H9 (cell line): ENCODE results near the gene LETM1. TPM values are rescaled to one million over a fixed set of nuclear protein-coding genes. Genes with fewer than 3 reads are reported as not detected.
A peak's percentile ranks its signal among the peaks of the same experiment; 100 is the strongest.

Experiments
- DNase-seq: peaks from one replicate; pipeline ENCODE4 v3.0.0-alpha.2; 2017
- H2AFZ ChIP-seq: one replicate; pipeline ENCODE4 v1.6.1; 2013; ENCODE audit warnings: mild to moderate bottlenecking, low read length, control low read depth, moderate library complexity
- H2AK5ac ChIP-seq: 2 replicates; pipeline ENCODE4 v1.6.1; 2013; ENCODE audit warnings: low read length, control low read depth, mixed read lengths; ENCODE audit not compliant: insufficient read length
- H2BK120ac ChIP-seq: one replicate; pipeline ENCODE4 v1.6.1; 2013; ENCODE audit warnings: low read depth, mild to moderate bottlenecking, low read length, control low read depth, inconsistent platforms; ENCODE audit not compliant: poor library complexity, severe bottlenecking
- H2BK12ac ChIP-seq: 2 replicates; pipeline ENCODE4 v1.6.1; 2013; ENCODE audit warnings: low read length, control low read depth, mixed read lengths, low read depth; ENCODE audit not compliant: insufficient read length
- H2BK15ac ChIP-seq: 2 replicates; pipeline ENCODE4 v1.6.1; 2013; ENCODE audit warnings: low read depth, low read length, control low read depth
- H2BK20ac ChIP-seq: one replicate; pipeline ENCODE4 v1.6.1; 2013; ENCODE audit warnings: low read depth, mild to moderate bottlenecking, low read length, control low read depth, inconsistent platforms; ENCODE audit not compliant: poor library complexity, severe bottlenecking
- H2BK5ac ChIP-seq: 2 replicates; pipeline ENCODE4 v1.6.1; 2013; ENCODE audit warnings: low read length, control low read depth, mixed read lengths; ENCODE audit not compliant: insufficient read length
- H3K14ac ChIP-seq: 2 replicates; pipeline ENCODE4 v1.6.1; 2013; ENCODE audit warnings: low read length, control low read depth; ENCODE audit not compliant: insufficient read depth
- H3K18ac ChIP-seq: 2 replicates; pipeline ENCODE4 v1.6.1; 2013; ENCODE audit warnings: low read depth, mild to moderate bottlenecking, mixed read lengths, low read length, control low read depth; ENCODE audit not compliant: insufficient read length
- H3K23ac ChIP-seq: 2 replicates; pipeline ENCODE4 v1.6.1; 2013; ENCODE audit warnings: low read length, control low read depth, mixed read lengths, low read depth; ENCODE audit not compliant: insufficient read length
- H3K23me2 ChIP-seq: 2 replicates; pipeline ENCODE4 v1.6.1; 2013; ENCODE audit warnings: low read depth, mild to moderate bottlenecking, mixed read lengths, low read length, control low read depth; ENCODE audit not compliant: insufficient read length, poor library complexity, severe bottlenecking
- H3K27ac ChIP-seq: 2 replicates; pipeline ENCODE4 v1.5.1; 2013; ENCODE audit warnings: low read length, control low read depth, mixed read lengths, low read depth; ENCODE audit not compliant: insufficient read length
- H3K27me3 ChIP-seq: 2 replicates; pipeline ENCODE4 v1.6.1; 2013; ENCODE audit warnings: low read length, control low read depth, inconsistent platforms; ENCODE audit not compliant: insufficient read depth
- H3K4ac ChIP-seq: 2 replicates; pipeline ENCODE4 v1.6.1; 2013; ENCODE audit warnings: low read depth, mild to moderate bottlenecking, control low read depth, inconsistent platforms, low read length, moderate library complexity
- H3K4me1 ChIP-seq: 2 replicates; pipeline ENCODE4 v1.6.1; 2013; ENCODE audit warnings: low read length, control low read depth, inconsistent platforms; ENCODE audit not compliant: insufficient read depth
- H3K4me2 ChIP-seq: 2 replicates; pipeline ENCODE4 v1.6.1; 2013; ENCODE audit warnings: low read length, control low read depth, mixed read lengths; ENCODE audit not compliant: insufficient read length, insufficient read depth
- H3K56ac ChIP-seq: 2 replicates; pipeline ENCODE4 v1.6.1; 2013; ENCODE audit warnings: low read depth, mild to moderate bottlenecking, mixed read lengths, low read length, control low read depth; ENCODE audit not compliant: insufficient read length
- H3K79me1 ChIP-seq: 2 replicates; pipeline ENCODE4 v1.6.1; 2013; ENCODE audit warnings: low read depth, mild to moderate bottlenecking, moderate library complexity, low read length, control low read depth, inconsistent platforms; ENCODE audit not compliant: insufficient read depth, poor library complexity, severe bottlenecking
- H3K79me2 ChIP-seq: 2 replicates; pipeline ENCODE4 v1.6.1; 2013; ENCODE audit warnings: low read length, control low read depth, inconsistent platforms; ENCODE audit not compliant: insufficient read depth
- H3K9ac ChIP-seq: 2 replicates; pipeline ENCODE4 v1.6.1; 2013; ENCODE audit warnings: low read length, control low read depth, mixed read lengths; ENCODE audit not compliant: insufficient read length; ENCODE audit errors: extremely low read depth
- H3K9me3 ChIP-seq: one replicate; pipeline ENCODE4 v1.6.1; 2013; ENCODE audit warnings: low read depth, low read length, inconsistent platforms; ENCODE audit not compliant: control insufficient read depth
- H3T11ph ChIP-seq: one replicate; pipeline ENCODE4 v1.6.1; 2013; ENCODE audit warnings: mild to moderate bottlenecking, low read length, control low read depth, inconsistent platforms
- H4K20me1 ChIP-seq: one replicate; pipeline ENCODE4 v1.6.1; 2013; ENCODE audit not compliant: control insufficient read depth, insufficient read length, insufficient read depth
- H4K5ac ChIP-seq: 2 replicates; pipeline ENCODE4 v1.6.1; 2013; ENCODE audit warnings: low read depth, mild to moderate bottlenecking, mixed read lengths, low read length, control low read depth; ENCODE audit not compliant: insufficient read length
- H4K8ac ChIP-seq: replicated peaks from 2 replicates; pipeline ENCODE4 v1.6.1; 2013; ENCODE audit warnings: low read length, control low read depth, mixed read lengths, low read depth; ENCODE audit not compliant: insufficient read length
- H4K91ac ChIP-seq: 2 replicates; pipeline ENCODE4 v1.6.1; 2013; ENCODE audit warnings: low read depth, mild to moderate bottlenecking, moderate library complexity, mixed read lengths, low read length, control low read depth; ENCODE audit not compliant: insufficient read length
- H3K27ac Mint-ChIP-seq, 3 experiments: 2 replicates in 2 of 3; 3 replicates in 1 of 3; pipeline ENCODE4 v1.8.0; 2020 to 2021; ENCODE audit warnings: mixed read lengths in 3 of 3, mild to moderate bottlenecking in 1 of 3, moderate library complexity in 1 of 3
- H3K27me3 Mint-ChIP-seq: 2 replicates; pipeline ENCODE4 v1.8.0; 2021; ENCODE audit warnings: low read depth, mild to moderate bottlenecking, moderate library complexity, mixed read lengths
- H3K36me3 Mint-ChIP-seq, 3 experiments: 2 replicates in 2 of 3; 3 replicates in 1 of 3; pipeline ENCODE4 v1.8.0; 2020 to 2021; ENCODE audit warnings: low read depth in 3 of 3, mixed read lengths in 3 of 3; ENCODE audit not compliant: insufficient read depth in 1 of 3
- H3K4me1 Mint-ChIP-seq, 2 experiments: 2 replicates each; pipeline ENCODE4 v1.8.0; 2020; ENCODE audit warnings: mixed read lengths in 2 of 2
- H3K4me3 Mint-ChIP-seq, 2 experiments: 2 replicates in 1 of 2; 3 replicates in 1 of 2; pipeline ENCODE4 v1.8.0; 2020 to 2021; ENCODE audit warnings: mild to moderate bottlenecking in 2 of 2, mixed read lengths in 2 of 2, moderate library complexity in 1 of 2
- H3K9me3 Mint-ChIP-seq, 2 experiments: 2 replicates in 1 of 2; 3 replicates in 1 of 2; pipeline ENCODE4 v1.8.0; 2020; ENCODE audit warnings: mild to moderate bottlenecking in 2 of 2, mixed read lengths in 2 of 2, moderate library complexity in 1 of 2
- CTCF ChIP-seq: fragments of 200-600 bp; sonication (generic); conservative IDR thresholded peaks from 3 replicates; pipeline ENCODE4 v1.8.0; 2021; ENCODE audit warnings: antibody characterized with exemption, mild to moderate bottlenecking
- WGBS: extraction: QIAGEN DNeasy Blood & Tissue Kit; methylation state at CpG from one replicate; pipeline ENCODE4 v1.1.7; 2013; ENCODE audit warnings: missing lambda C conversion rate, low lambda C conversion rate, mixed read lengths; ENCODE audit not compliant: insufficient read length; ENCODE audit errors: extremely low coverage; 5-methylcytosine and 5-hydroxymethylcytosine counted together
- total RNA-seq: library from RNA; stranded (reverse); gene quantifications from 2 replicates; pipeline ENCODE4 v1.2.1, GENCODE V29; 2021

The LETM1 gene
- total RNA-seq, 1 experiment from 2014 or later: 43.4 TPM

GRCh38 chr4:1841201-1841886 is 14.6 kb downstream of the LETM1 start:
- no peaks in the 10 kb centered on the region for H3K9me3 ChIP-seq
- H2BK12ac ChIP-seq: no peak overlapping the region
- Mint-ChIP-seq H3K9me3 (no peaks in the 10 kb centered on the region), H3K27me3 (no peaks in the 10 kb centered on the region), H3K4me1 (no peaks in the 10 kb centered on the region), H3K27ac (peak overlapping the region in 1 of 3 experiments; percentile 14; a peak in 2 of 7 replicates), H3K4me3 (no peak overlapping the region), H3K36me3 (peaks cover 21 to 63% (median 42%) of the 10 kb centered on the region in 3 experiments; a peak in 6 of 7 replicates)
- no peaks in the 10 kb centered on the region for H3K23me2 ChIP-seq
- H3K56ac ChIP-seq: no peak overlapping the region
- TF ChIP-seq CTCF: no peak
- H3K27ac ChIP-seq: no peak overlapping the region
- no peak overlapping the region for H2AK5ac ChIP-seq
- no peak overlapping the region for H4K8ac ChIP-seq
- no peak overlapping the region for H3T11ph ChIP-seq
- WGBS: no CpG with 5 or more reads among the region's 31 CpGs
- H3K18ac ChIP-seq: no peak overlapping the region
- no peak overlapping the region for H3K9ac ChIP-seq
- no peak overlapping the region for H2BK20ac ChIP-seq
- no peak overlapping the region for H3K14ac ChIP-seq
- no peak for DNase-seq
- no peak overlapping the region for H2BK120ac ChIP-seq
- H2AFZ ChIP-seq: no peak overlapping the region
- H3K4me1 ChIP-seq: no peaks in the 10 kb centered on the region
- H3K4me2 ChIP-seq: no peak overlapping the region
- H4K91ac ChIP-seq: no peak overlapping the region
- no peaks in the 10 kb centered on the region for H3K79me1 ChIP-seq
- H2BK5ac ChIP-seq: no peak overlapping the region
- no peaks in the 10 kb centered on the region for H3K27me3 ChIP-seq
- H2BK15ac ChIP-seq: no peak overlapping the region
- H4K5ac ChIP-seq: no peak overlapping the region
- no peak overlapping the region for H3K4ac ChIP-seq
- no peaks in the 10 kb centered on the region for H4K20me1 ChIP-seq
- no peak overlapping the region for H3K23ac ChIP-seq
- H3K79me2 ChIP-seq: no peaks in the 10 kb centered on the region
